ENCODE measurements around the gene C20orf204. TPM values are rescaled to one million over a fixed set of nuclear protein-coding genes. Genes with fewer than 3 reads are reported as not detected.

Gene C20orf204
- total and polyA plus RNA-seq, 10 of the 15 experiments (the other 5 are each of a cell fraction or from before 2014, with no cell fraction given) = 0.24 to 56.0 (median 12.4) TPM

- H3K9me3 ChIP-seq (replicated peaks; ENCODE audit: control insufficient read depth, insufficient read depth, low read length) = no peaks in the 10 kb centered on the region
- TF ChIP-seq ZNF687 (IDR thresholded peaks at IDR 0.05) (no peak; the same call in 1 of the 2 replicates), POLR2A (IDR thresholded peaks at IDR 0.05; ENCODE audit: low read depth, low read length) (0 out of 2 replicates have a peak, but pooled peaks have one; percentile 29)
- no peak overlapping the region for H3K4me3 ChIP-seq
- no TSS peak for BruUV-seq (replicated peaks)
- 0 out of 2 replicates have a peak overlapping the region, but pooled peaks have one; percentile 9 for H3K4me2 ChIP-seq (ENCODE audit: control insufficient read depth, insufficient read depth)
- CTCF ChIA-PET = interaction anchor here (1.1 kb wide), 1 partner anchor 11 kb away, joined by 3 read pairs; no protein-coding TSS in a partner anchor
- RAD21 ChIA-PET (ENCODE audit: unreplicated experiment) = no interaction called here
- 65% methylated on average over 49 of the region's 49 CpGs for WGBS (ENCODE audit: insufficient coverage, insufficient replicate concordance, low lambda C conversion rate, missing lambda C conversion rate)
- no peak for FAIRE-seq
- no peak overlapping the region for H2AFZ ChIP-seq (ENCODE audit: control insufficient read depth, low read depth, low read length)
- SMC1A ChIA-PET (ENCODE audit: uncharacterized antibody, unreplicated experiment) = interaction anchor here (1.6 kb wide), 1 partner anchor 11 kb away, joined by 3 read pairs; the partner anchor contains the start of gene C20orf204
- H3K27me3 ChIP-seq (replicated peaks in 1 of 2; ENCODE audit: control insufficient read depth in 2 of 2, insufficient read depth in 2 of 2, low read length in 1 of 2) = peaks cover 4 to 14% of the 10 kb centered on the region in 2 experiments; a peak in 3 of 4 replicates
- DNase-seq (ENCODE audit: low read depth, low spot score) = no peak
- intact Hi-C loops (cut with micrococcal nuclease; ENCODE audit: unreplicated experiment) (no loop called here), in situ Hi-C loops (cut with MboI) (no loop called here)
- peak; percentile 7 for ATAC-seq
- no peaks in the 10 kb centered on the region for H3K36me3 ChIP-seq (ENCODE audit: control insufficient read depth in 2 of 2, insufficient read depth in 2 of 2, low read length in 1 of 2)
- no peaks in the 10 kb centered on the region for H4K20me1 ChIP-seq (ENCODE audit: control insufficient read depth, insufficient read depth)
- no peak overlapping the region for H3K9ac ChIP-seq (ENCODE audit: control insufficient read depth, insufficient read depth, low read length)
- H3K79me2 ChIP-seq (ENCODE audit: control insufficient read depth, insufficient read depth, low read length) = no peaks in the 10 kb centered on the region
- no peak overlapping the region for H3K27ac ChIP-seq (ENCODE audit: control insufficient read depth, insufficient read depth)
- H3K4me1 ChIP-seq (ENCODE audit: control insufficient read depth, insufficient read depth, low read length) = no peaks in the 10 kb centered on the region
- POLR2A ChIA-PET = no interaction called here
These were observed 12.0 kb downstream of the C20orf204 start for GRCh38 chr20:64047968-64048401.

Data from GM12878 (cell line).